ENCODE results near the gene GNPTG. TPM values are rescaled to one million over a fixed set of nuclear protein-coding genes. Genes with fewer than 3 reads are reported as not detected.

GNPTG gene
- total and polyA plus RNA-seq, 9 of the 15 experiments (the other 6 are each of a cell fraction or from before 2014, with no cell fraction given) = 0.69 to 33.3 (median 13.6) TPM

DNA sequence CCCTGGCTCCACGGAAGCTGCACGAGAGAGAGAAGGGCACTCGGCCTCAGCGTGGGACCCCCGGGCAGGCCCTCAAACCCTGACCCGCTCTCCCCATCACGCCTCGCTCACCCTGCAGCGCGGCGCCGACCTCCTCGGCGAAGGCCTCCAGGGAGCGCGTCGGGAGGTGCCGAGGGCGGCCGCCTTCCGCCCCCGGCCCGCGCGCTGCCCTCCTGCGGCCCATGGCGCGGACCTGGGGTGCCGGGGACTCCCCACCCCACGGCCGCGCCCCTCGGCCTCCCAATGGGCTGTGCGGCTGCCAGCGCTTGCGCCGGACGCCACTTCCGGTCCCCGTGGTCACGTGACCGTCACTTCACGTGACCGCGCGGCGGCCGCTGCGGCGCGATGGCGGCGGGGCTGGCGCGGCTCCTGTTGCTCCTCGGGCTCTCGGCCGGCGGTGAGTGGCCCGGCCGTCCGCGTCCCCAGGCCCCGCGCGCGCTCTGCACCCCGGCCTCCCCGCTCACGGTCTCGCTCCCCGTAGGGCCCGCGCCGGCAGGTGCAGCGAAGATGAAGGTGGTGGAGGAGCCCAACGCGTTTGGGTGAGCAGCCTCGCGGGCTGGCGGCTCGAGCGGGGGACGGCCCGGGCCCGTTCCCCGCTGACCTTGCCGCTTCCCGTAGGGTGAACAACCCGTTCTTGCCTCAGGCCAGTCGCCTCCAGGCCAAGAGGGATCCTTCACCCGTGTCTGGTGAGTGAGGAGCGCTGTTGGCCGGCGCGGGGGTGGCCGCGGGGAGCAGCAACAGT, at the start of gene GNPTG, which contains the start of gene TSR3 (continued):
- TF ChIP-seq ZNF318 (IDR thresholded peaks at IDR 0.05; ENCODE audit: borderline replicate concordance in 1 of 2, low read depth in 1 of 2) (no peak), SIN3B (IDR thresholded peaks at IDR 0.05; ENCODE audit: low read depth) (peak; percentile 100), SREBF2 (CRISPR knock-in tag; IDR thresholded peaks at IDR 0.05) (no peak), ZNF263 (CRISPR knock-in tag; IDR thresholded peaks at IDR 0.05; ENCODE audit: borderline replicate concordance) (no peak), MCM7 (IDR thresholded peaks at IDR 0.05) (no peak), ELF1 (tag; IDR thresholded peaks at IDR 0.05) (peak; percentile 99), ZNF668 (CRISPR knock-in tag; IDR thresholded peaks at IDR 0.05) (no peak), ZSCAN32 (CRISPR knock-in tag; IDR thresholded peaks at IDR 0.05) (no peak), CBX2 (IDR thresholded peaks at IDR 0.05; ENCODE audit: insufficient read depth, low read length, poor library complexity, severe bottlenecking) (no peak), TCF7L2 (IDR thresholded peaks at IDR 0.05; ENCODE audit: low read depth, low read length) (no peak), YBX1 (IDR thresholded peaks at IDR 0.05) (no peak), RBM34 (IDR thresholded peaks at IDR 0.05; ENCODE audit: borderline replicate concordance, insufficient read depth, low read length) (no peak), BDP1 (IDR thresholded peaks at IDR 0.05; ENCODE audit: insufficient read depth, insufficient read length) (no peak), DACH1 (IDR thresholded peaks at IDR 0.05; ENCODE audit: partially characterized antibody) (no peak), LCOR (CRISPR knock-in tag; IDR thresholded peaks at IDR 0.05) (no peak), ZNF436 (CRISPR knock-in tag; IDR thresholded peaks at IDR 0.05) (no peak), ZNF384 (IDR thresholded peaks at IDR 0.05; ENCODE audit: low read depth, low read length) (no peak), NFE2 (IDR thresholded peaks at IDR 0.05; ENCODE audit: low read depth) (no peak)
- TF ChIP-seq, protein P1, sequence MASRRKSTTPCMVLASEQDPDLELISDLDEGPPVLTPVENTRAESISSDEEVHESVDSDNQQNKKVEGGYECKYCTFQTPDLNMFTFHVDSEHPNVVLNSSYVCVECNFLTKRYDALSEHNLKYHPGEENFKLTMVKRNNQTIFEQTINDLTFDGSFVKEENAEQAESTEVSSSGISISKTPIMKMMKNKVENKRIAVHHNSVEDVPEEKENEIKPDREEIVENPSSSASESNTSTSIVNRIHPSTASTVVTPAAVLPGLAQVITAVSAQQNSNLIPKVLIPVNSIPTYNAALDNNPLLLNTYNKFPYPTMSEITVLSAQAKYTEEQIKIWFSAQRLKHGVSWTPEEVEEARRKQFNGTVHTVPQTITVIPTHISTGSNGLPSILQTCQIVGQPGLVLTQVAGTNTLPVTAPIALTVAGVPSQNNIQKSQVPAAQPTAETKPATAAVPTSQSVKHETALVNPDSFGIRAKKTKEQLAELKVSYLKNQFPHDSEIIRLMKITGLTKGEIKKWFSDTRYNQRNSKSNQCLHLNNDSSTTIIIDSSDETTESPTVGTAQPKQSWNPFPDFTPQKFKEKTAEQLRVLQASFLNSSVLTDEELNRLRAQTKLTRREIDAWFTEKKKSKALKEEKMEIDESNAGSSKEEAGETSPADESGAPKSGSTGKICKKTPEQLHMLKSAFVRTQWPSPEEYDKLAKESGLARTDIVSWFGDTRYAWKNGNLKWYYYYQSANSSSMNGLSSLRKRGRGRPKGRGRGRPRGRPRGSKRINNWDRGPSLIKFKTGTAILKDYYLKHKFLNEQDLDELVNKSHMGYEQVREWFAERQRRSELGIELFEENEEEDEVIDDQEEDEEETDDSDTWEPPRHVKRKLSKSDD (conservative IDR thresholded peaks at IDR 0.05; ENCODE audit: low read length) = no peak
